ENCODE measurements around the gene KPNA6. TPM values are rescaled to one million over a fixed set of nuclear protein-coding genes. Genes with fewer than 3 reads are reported as not detected.
A peak's percentile ranks its signal among the peaks of the same experiment; 100 is the strongest.

KPNA6 gene
- total and polyA plus RNA-seq, 9 of the 15 experiments (the other 6 are each of a cell fraction or from before 2014, with no cell fraction given), result 20.1 to 54.6 (median 32.2) TPM

GRCh38 chr1:32179443-32180185, 71.8 kb downstream of the KPNA6 start, which contains the start of gene TXLNA (continued):
- peak; percentile 57; the same call in 1 of the 2 replicates for TF ChIP-seq JUN (IDR thresholded peaks at IDR 0.05; ENCODE audit: borderline replicate concordance, low read depth, low read length)
- TF ChIP-seq JUN (CRISPR knock-in tag; IDR thresholded peaks at IDR 0.05; ENCODE audit: borderline replicate concordance), result no peak; the same call in 1 of the 2 replicates
- TF ChIP-seq RHOXF2B (CRISPR knock-in tag; conservative IDR thresholded peaks at IDR 0.05), result no peak
- TF ChIP-seq TEAD2 (tag; IDR thresholded peaks at IDR 0.05), result no peak
- TF ChIP-seq TCF3 (CRISPR knock-in tag; IDR thresholded peaks at IDR 0.05), result no peak
- 0 out of 2 replicates have a peak, but pooled peaks have one; percentile 44 for TF ChIP-seq ZNF583 (CRISPR knock-in tag; IDR thresholded peaks at IDR 0.05)
- no peak for TF ChIP-seq IRF2 (CRISPR knock-in tag; IDR thresholded peaks at IDR 0.05)
- no peak for TF ChIP-seq SPI1 (IDR thresholded peaks at IDR 0.05; ENCODE audit: borderline replicate concordance, low read depth, low read length)
- no peak for TF ChIP-seq MTA1 (IDR thresholded peaks at IDR 0.05; ENCODE audit: borderline replicate concordance)
- peak; percentile 96 for TF ChIP-seq POLR2A (conservative IDR thresholded peaks at IDR 0.05)
- peak; percentile 26; the same call in 1 of the 2 replicates for TF ChIP-seq NR2C1 (IDR thresholded peaks at IDR 0.05)
- peak; percentile 65; the same call in 1 of the 2 replicates for TF ChIP-seq NR2C1 (tag; IDR thresholded peaks at IDR 0.05)
- TF ChIP-seq, protein P1, sequence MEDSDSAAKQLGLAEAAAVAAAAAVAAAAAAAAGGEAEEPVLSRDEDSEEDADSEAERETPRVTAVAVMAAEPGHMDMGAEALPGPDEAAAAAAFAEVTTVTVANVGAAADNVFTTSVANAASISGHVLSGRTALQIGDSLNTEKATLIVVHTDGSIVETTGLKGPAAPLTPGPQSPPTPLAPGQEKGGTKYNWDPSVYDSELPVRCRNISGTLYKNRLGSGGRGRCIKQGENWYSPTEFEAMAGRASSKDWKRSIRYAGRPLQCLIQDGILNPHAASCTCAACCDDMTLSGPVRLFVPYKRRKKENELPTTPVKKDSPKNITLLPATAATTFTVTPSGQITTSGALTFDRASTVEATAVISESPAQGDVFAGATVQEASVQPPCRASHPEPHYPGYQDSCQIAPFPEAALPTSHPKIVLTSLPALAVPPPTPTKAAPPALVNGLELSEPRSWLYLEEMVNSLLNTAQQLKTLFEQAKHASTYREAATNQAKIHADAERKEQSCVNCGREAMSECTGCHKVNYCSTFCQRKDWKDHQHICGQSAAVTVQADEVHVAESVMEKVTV (CRISPR knock-in tag; IDR thresholded peaks at IDR 0.05), result no peak
- TF ChIP-seq POLR2AphosphoS2 (IDR thresholded peaks at IDR 0.05; ENCODE audit: low read length), result peak; percentile 92
- 0 out of 2 replicates have a peak, but pooled peaks have one; percentile 37 for TF ChIP-seq HSF4 (CRISPR knock-in tag; IDR thresholded peaks at IDR 0.05; ENCODE audit: borderline replicate concordance)
- TF ChIP-seq ZNF134 (CRISPR knock-in tag; conservative IDR thresholded peaks at IDR 0.05), result 0 out of 2 replicates have a peak, but pooled peaks have one; percentile 34
- peak; percentile 99 for TF ChIP-seq MGA (IDR thresholded peaks at IDR 0.05)
